HG03060 (cell line): Measurements from ENCODE around the gene FHL5.
A peak's percentile ranks its signal among the peaks of the same experiment; 100 is the strongest.
"Not testable (repeated sequence)": the region's sequence is repeated elsewhere in the genome, so short reads cannot be mapped to it uniquely, and the experiment has no call there.

ENCODE experiments used
- ATAC-seq: cut with Tn5 transposase; IDR thresholded peaks from one replicate; pipeline ENCODE4 v1.9.1; 2021; ENCODE audit warnings: low read depth, moderate number of reproducible peaks; ENCODE audit not compliant: unreplicated experiment

The FHL5 gene

GRCh38 chr6:96608074-96608473 is 45.1 kb downstream of the FHL5 start:
- no peak for ATAC-seq

GRCh38 chr6:96610019-96610418 is 47.1 kb downstream of the FHL5 start:
- ATAC-seq: no peak

GRCh38 chr6:96611342-96611991 is 48.5 kb downstream of the FHL5 start:
- peak; percentile 66 for ATAC-seq

GRCh38 chr6:96613291-96613999 is 50.5 kb downstream of the FHL5 start:
- peak; percentile 29 for ATAC-seq

GRCh38 chr6:96620851-96621250 is 57.9 kb downstream of the FHL5 start:
- ATAC-seq: no peak

GRCh38 chr6:96621983-96622382 is 59.1 kb downstream of the FHL5 start:
- no peak for ATAC-seq

GRCh38 chr6:96624957-96625356 is 62.0 kb downstream of the FHL5 start:
- ATAC-seq: no peak

GRCh38 chr6:96626759-96627364 is 63.9 kb downstream of the FHL5 start:
- peak; percentile 88 for ATAC-seq

GRCh38 chr6:96631248-96631647 is 68.3 kb downstream of the FHL5 start:
- no peak for ATAC-seq

- ATAC-seq: not testable (repeated sequence)
Observed at GRCh38 chr6:96637979-96638378, 75.1 kb downstream of the FHL5 start.

- no peak for ATAC-seq
Observed at GRCh38 chr6:96645106-96645505, 82.2 kb downstream of the FHL5 start.

- peak; percentile 80 for ATAC-seq
Observed at GRCh38 chr6:96649926-96650325, 87.0 kb downstream of the FHL5 start.

- no peak for ATAC-seq
Observed at GRCh38 chr6:96651816-96652215, 88.9 kb downstream of the FHL5 start.

GRCh38 chr6:96652552-96652951 is 89.6 kb downstream of the FHL5 start:
- ATAC-seq: no peak

GRCh38 chr6:96653181-96653580 is 90.3 kb downstream of the FHL5 start:
- no peak for ATAC-seq

- no peak for ATAC-seq
Observed at GRCh38 chr6:96656567-96656966, 93.6 kb downstream of the FHL5 start.

- no peak for ATAC-seq
Observed at GRCh38 chr6:96657344-96657743, 94.4 kb downstream of the FHL5 start.

- no peak for ATAC-seq
Observed at GRCh38 chr6:96659084-96659845, 96.3 kb downstream of the FHL5 start.
